Urinary bladder (tissue), 4 donors: Measurements from ENCODE around the gene ASTL. TPM values are rescaled to one million over a fixed set of nuclear protein-coding genes. Genes with fewer than 3 reads are reported as not detected.

ENCODE experiments used
- DNase-seq: peaks from one replicate; pipeline ENCODE4 v3.0.0-alpha.2; 2015; ENCODE audit errors: extremely low spot score
- H3K27ac ChIP-seq: one replicate; pipeline ENCODE4 v1.5.1; 2013; ENCODE audit warnings: low read depth, mild to moderate bottlenecking, moderate library complexity
- H3K36me3 ChIP-seq: one replicate; pipeline ENCODE4 v1.6.1; 2013; ENCODE audit warnings: mild to moderate bottlenecking, moderate library complexity; ENCODE audit not compliant: insufficient read depth
- H3K4me1 ChIP-seq: one replicate; pipeline ENCODE4 v1.6.1; 2013; ENCODE audit warnings: mild to moderate bottlenecking, moderate library complexity; ENCODE audit not compliant: insufficient read depth
- H3K4me3 ChIP-seq: one replicate; pipeline ENCODE4 v1.5.1; 2013; ENCODE audit warnings: low read depth, low read length
- WGBS: extraction: QIAGEN DNeasy Blood & Tissue Kit; methylation state at CpG from one replicate; pipeline ENCODE4 v1.1.7; 2013; 5-methylcytosine and 5-hydroxymethylcytosine counted together
- polyA plus RNA-seq: library from polyadenylated mRNA; stranded (reverse); fragments of 200-250 nt; gene quantifications from one replicate; pipeline ENCODE4 v1.2.3, GENCODE V29; 2013
- total RNA-seq: library from RNA; depleted of rRNA; stranded (reverse); fragments of >200 nt; gene quantifications from one replicate; pipeline ENCODE4 v1.2.3, GENCODE V29; 2014
- donor health status: healthy with polysubstance abuse.
- donor health status: healthy.

The ASTL gene
- total and polyA plus RNA-seq, 2 donors, result 0.09 to 0.85 TPM

DNA sequence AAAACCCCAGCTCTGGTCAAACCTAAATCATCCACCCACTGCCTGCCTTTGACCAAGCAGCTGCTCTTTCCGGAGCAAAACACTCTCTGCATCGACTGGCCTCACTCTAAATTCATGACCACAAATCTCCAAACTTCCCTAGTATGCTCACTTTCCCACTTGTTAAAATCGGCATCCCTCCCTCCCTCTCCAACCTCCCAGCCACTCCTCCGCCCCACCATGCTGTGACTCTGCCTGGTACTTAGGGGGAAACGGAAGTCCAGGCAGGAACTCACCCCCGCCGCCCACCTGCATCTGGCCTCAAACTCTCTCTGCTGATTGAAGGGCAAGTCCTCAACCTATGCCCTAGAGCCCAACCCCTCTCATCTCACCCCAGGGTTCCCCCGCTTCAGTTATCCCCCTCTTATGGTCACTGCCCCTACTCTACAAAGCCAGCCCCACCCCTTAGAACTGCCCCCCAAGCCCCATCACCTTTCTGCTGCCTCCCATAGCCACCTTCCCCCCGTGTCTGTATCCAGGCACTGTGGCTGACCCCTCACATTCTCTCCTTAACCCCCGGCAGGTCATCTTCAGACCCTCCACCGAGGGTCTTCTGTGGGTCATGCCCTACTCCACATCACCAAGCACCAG, 18.1 kb downstream of the ASTL start:
- Histone ChIP-seq H3K4me3 (no peak overlapping the region), H3K27ac (no peak overlapping the region), H3K4me1 (no peaks in the 10 kb centered on the region), H3K36me3 (no peaks in the 10 kb centered on the region)
- DNase-seq, result no peak
- WGBS, result 38% methylated on average over 11 of the region's 11 CpGs

- DNase-seq, result no peak
- no peak overlapping the region for H3K27ac ChIP-seq
- no peak overlapping the region for H3K4me3 ChIP-seq
- no peaks in the 10 kb centered on the region for H3K36me3 ChIP-seq
- WGBS, result 93% methylated on average over 5 of the region's 5 CpGs
- H3K4me1 ChIP-seq, result no peaks in the 10 kb centered on the region
Measured at GRCh38 chr2:96119389-96119751, 18.9 kb downstream of the ASTL start.

GRCh38 chr2:96118698-96119388, 19.5 kb downstream of the ASTL start:
- WGBS, result 90% methylated on average over 13 of the region's 13 CpGs
- H3K27ac ChIP-seq, result no peak overlapping the region

GRCh38 chr2:96117701-96118588, 20.4 kb downstream of the ASTL start:
- Histone ChIP-seq H3K4me3 (no peak overlapping the region), H3K36me3 (no peaks in the 10 kb centered on the region), H3K27ac (no peak overlapping the region), H3K4me1 (no peaks in the 10 kb centered on the region)
- WGBS, result 47% methylated on average over 17 of the region's 17 CpGs
- no peak for DNase-seq

More at GRCh38 chr2:96118698-96119388, 19.5 kb downstream of the ASTL start:
- DNase-seq, result no peak
- no peaks in the 10 kb centered on the region for H3K36me3 ChIP-seq
- no peaks in the 10 kb centered on the region for H3K4me1 ChIP-seq
- no peak overlapping the region for H3K4me3 ChIP-seq

DNA sequence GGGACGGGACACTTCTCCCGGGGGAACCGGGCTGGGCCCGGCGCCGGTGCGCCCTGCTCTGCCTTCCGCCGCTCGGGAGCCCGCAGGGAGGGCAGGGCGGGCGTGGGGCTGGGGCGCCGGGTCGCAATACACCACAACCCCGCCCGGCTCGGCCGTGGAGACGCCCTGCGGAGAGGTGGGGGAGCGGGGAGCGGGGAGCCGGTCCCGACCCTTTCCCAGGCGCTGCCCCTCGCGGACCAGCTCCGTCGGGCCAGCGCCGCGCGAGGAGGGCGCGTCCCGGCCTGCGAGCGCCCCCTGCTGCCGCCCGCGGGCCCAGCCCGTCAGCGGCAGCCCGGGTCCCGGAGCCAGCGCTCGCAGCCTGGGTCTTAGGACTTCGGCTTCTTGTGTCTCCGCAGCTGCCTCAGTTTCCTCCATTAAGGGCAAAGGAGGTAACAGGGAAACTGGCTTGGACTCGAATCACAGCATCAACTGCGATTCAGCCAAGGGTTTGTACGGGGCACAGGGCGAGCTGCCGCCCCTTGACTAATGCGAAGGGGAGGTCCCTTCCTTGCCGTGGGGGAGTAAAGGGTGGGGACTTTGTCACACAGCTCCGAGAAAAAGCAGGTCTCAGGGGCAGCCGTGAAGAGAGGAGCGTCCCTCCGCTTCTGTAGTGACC, 21.3 kb downstream of the ASTL start:
- H3K4me3 ChIP-seq, result peak overlapping the region; percentile 51
- H3K4me1 ChIP-seq, result no peaks in the 10 kb centered on the region
- no peak for DNase-seq
- H3K36me3 ChIP-seq, result no peaks in the 10 kb centered on the region
- H3K27ac ChIP-seq, result no peak overlapping the region
- WGBS, result 2% methylated on average over 62 of the region's 62 CpGs

DNA sequence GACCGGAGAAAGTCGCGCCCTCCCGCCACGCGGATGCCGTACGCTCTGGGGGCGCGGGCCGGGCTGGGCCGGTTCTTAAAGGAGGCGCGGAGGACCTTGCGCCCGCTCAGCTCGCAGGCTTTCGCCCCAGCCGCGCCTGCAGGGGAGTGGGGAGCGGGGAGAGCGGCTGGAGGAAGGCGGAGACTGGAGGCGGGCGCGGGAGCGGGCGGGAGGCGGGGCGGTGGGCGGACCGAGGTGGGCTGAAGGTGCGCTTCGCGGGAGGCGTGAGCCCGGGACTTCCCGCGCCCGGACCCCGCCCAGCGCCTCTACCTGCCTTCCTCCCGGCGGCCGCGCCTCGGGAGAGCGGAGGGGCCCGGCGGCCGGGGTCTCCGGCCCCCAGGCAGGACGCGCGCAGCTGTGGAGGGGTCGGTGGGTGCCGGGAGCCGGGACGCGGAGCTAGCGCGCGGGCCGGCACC, 21.9 kb downstream of the ASTL start, which contains the start of gene ADRA2B:
ADRA2B (minus strand) TSS at position 148 of the 455 bp plus-strand sequence. CDS start 422 bp downstream, outside the sequence.
- no peak within 1 kb of the TSS for H3K27ac ChIP-seq
- H3K4me1 ChIP-seq, result no peaks in the 10 kb centered on the region
- no peak for DNase-seq
- WGBS, result 2% methylated on average over 64 of the region's 64 CpGs
- H3K4me3 ChIP-seq, result peak within 1 kb of the TSS; percentile 51
- H3K36me3 ChIP-seq, result no peaks in the 10 kb centered on the region

- H3K4me1 ChIP-seq, result no peaks in the 10 kb centered on the region
- H3K4me3 ChIP-seq, result peak overlapping the region; percentile 51
- WGBS, result 38% methylated on average over 77 of the region's 77 CpGs
- no peak overlapping the region for H3K27ac ChIP-seq
- DNase-seq, result no peak
- no peaks in the 10 kb centered on the region for H3K36me3 ChIP-seq
Measured at GRCh38 chr2:96115631-96116423, 22.5 kb downstream of the ASTL start.

GRCh38 chr2:96114903-96115581, 23.3 kb downstream of the ASTL start:
- no peak for DNase-seq
- no peaks in the 10 kb centered on the region for H3K36me3 ChIP-seq
- H3K4me3 ChIP-seq, result no peak overlapping the region
- no peak overlapping the region for H3K27ac ChIP-seq
- no peaks in the 10 kb centered on the region for H3K4me1 ChIP-seq
- 94% methylated on average over 24 of the region's 24 CpGs for WGBS

DNA sequence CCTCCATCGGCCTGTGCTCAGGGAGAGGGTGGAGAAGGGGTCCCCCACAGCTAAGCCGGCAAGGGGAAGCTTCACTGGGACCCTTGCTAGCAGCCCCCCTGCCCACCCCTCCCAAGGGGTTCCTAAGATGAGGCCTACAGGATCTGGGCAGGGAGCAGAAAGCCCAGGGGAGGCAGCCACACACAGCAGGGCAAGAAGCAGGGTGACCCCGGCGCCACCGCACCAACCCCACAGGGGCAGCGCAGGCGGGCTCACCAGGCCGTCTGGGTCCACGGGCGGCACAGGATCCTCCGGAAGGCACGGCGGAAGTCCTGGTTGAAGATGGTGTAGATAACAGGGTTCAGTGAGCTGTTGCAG, 23.8 kb downstream of the ASTL start:
- no peak overlapping the region for H3K27ac ChIP-seq
- 90% methylated on average over 13 of the region's 13 CpGs for WGBS

GRCh38 chr2:96113951-96114350, 24.4 kb downstream of the ASTL start:
- H3K4me3 ChIP-seq, result no peak overlapping the region
- no peaks in the 10 kb centered on the region for H3K36me3 ChIP-seq
- DNase-seq, result no peak
- 90% methylated on average over 17 of the region's 17 CpGs for WGBS
- H3K27ac ChIP-seq, result no peak overlapping the region
- no peaks in the 10 kb centered on the region for H3K4me1 ChIP-seq

More for the DNA sequence above, 23.8 kb downstream of the ASTL start:
- no peaks in the 10 kb centered on the region for H3K36me3 ChIP-seq
- no peak for DNase-seq
- H3K4me3 ChIP-seq, result no peak overlapping the region
- H3K4me1 ChIP-seq, result no peaks in the 10 kb centered on the region

DNA sequence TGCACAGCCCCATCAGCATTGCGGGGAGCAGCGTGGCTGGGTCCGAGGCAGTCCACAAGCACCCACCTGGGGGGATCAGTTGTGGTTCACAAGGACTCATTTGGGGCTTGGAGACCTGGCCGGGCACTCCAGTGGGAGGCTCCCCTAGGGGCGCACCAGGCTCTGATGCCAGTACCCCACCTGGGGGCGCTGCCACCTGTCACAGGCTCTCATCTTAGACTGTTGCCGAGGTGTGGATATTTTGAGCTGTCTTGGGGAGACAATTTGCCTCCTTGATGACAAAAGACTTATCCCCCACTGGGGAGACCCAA, 25.0 kb downstream of the ASTL start:
- no peaks in the 10 kb centered on the region for H3K36me3 ChIP-seq
- no peaks in the 10 kb centered on the region for H3K4me1 ChIP-seq
- no peak overlapping the region for H3K27ac ChIP-seq
- no peak overlapping the region for H3K4me3 ChIP-seq
- no peak for DNase-seq
- WGBS, result 87% methylated on average over 7 of the region's 7 CpGs

GRCh38 chr2:96112501-96113366, 25.6 kb downstream of the ASTL start:
- DNase-seq, result no peak
- Histone ChIP-seq H3K27ac (no peak overlapping the region), H3K4me3 (no peak overlapping the region), H3K4me1 (no peaks in the 10 kb centered on the region), H3K36me3 (no peaks in the 10 kb centered on the region)
- 88% methylated on average over 9 of the region's 9 CpGs for WGBS
